Stimulated activated CD4-positive, alpha-beta T cell treated with anti-CD3 and anti-CD28 coated beads, Interleukin-12 subunit alpha, Interleukin-12 subunit beta, amount 100 ng/mL, for 4 hours (primary cell): ENCODE results near the gene IGF2.
"Not testable (repeated sequence)": the region's sequence is repeated elsewhere in the genome, so short reads cannot be mapped to it uniquely, and the experiment has no call there.

Experiments used
- DNase-seq: peaks from one replicate; pipeline ENCODE4 v3.0.0-alpha.2; 2020

Gene IGF2

GRCh38 chr11:2136209-2136951, 2.8 kb downstream of the IGF2 start:
- no peak for DNase-seq

- no peak for DNase-seq
These were observed 3.5 kb downstream of the IGF2 start for GRCh38 chr11:2135648-2136201.

GRCh38 chr11:2135018-2135569, 4.1 kb downstream of the IGF2 start:
- DNase-seq, result no peak

GRCh38 chr11:2134022-2135010, 4.9 kb downstream of the IGF2 start:
- DNase-seq, result no peak

- no peak for DNase-seq
These were observed 5.8 kb downstream of the IGF2 start for GRCh38 chr11:2133241-2134021.

GRCh38 chr11:2132874-2133240, 6.3 kb downstream of the IGF2 start:
- no peak for DNase-seq

GRCh38 chr11:2132246-2132645, 6.9 kb downstream of the IGF2 start:
- no peak for DNase-seq

- no peak for DNase-seq
These were observed 7.6 kb downstream of the IGF2 start for GRCh38 chr11:2131371-2132236.

GRCh38 chr11:2130881-2131352, 8.3 kb downstream of the IGF2 start:
- no peak for DNase-seq

- DNase-seq, result no peak
These were observed 9.4 kb downstream of the IGF2 start for GRCh38 chr11:2129699-2130366.

GRCh38 chr11:2129308-2129698, 9.9 kb downstream of the IGF2 start:
- DNase-seq, result no peak

GRCh38 chr11:2128511-2129307, 10.5 kb downstream of the IGF2 start:
- no peak for DNase-seq

GRCh38 chr11:2128130-2128510, 11.1 kb downstream of the IGF2 start:
- no peak for DNase-seq

- DNase-seq, result no peak
These were observed 11.6 kb downstream of the IGF2 start for GRCh38 chr11:2127482-2128129.

GRCh38 chr11:2126520-2127085, 12.6 kb downstream of the IGF2 start:
- no peak for DNase-seq

- not testable (repeated sequence) for DNase-seq
These were observed 14.3 kb downstream of the IGF2 start for GRCh38 chr11:2124736-2125484.

- DNase-seq, result no peak
These were observed 15.6 kb downstream of the IGF2 start for GRCh38 chr11:2123628-2123960.

GRCh38 chr11:2122907-2123627, 16.1 kb downstream of the IGF2 start:
- DNase-seq, result no peak
